GM19240 (cell line): ENCODE measurements around the gene PDE4D.

ENCODE experiments used
- DNase-seq: peaks from one replicate; pipeline ENCODE4 v3.0.0; 2011; ENCODE audit warnings: low spot score; ENCODE audit not compliant: insufficient read length

Gene PDE4D

GRCh38 chr5:59529239-59529638, 364.3 kb downstream of the PDE4D start:
- DNase-seq = no peak

- DNase-seq = no peak
Observed at GRCh38 chr5:59528202-59528862, 365.2 kb downstream of the PDE4D start.

- DNase-seq = no peak
Observed at GRCh38 chr5:59525957-59526356, 367.6 kb downstream of the PDE4D start.

- DNase-seq = no peak
Observed at GRCh38 chr5:59525311-59525710, 368.2 kb downstream of the PDE4D start.

GRCh38 chr5:59522201-59522831, 371.2 kb downstream of the PDE4D start:
- DNase-seq = no peak

GRCh38 chr5:59521476-59521875, 372.1 kb downstream of the PDE4D start:
- DNase-seq = no peak

- DNase-seq = no peak
Observed at GRCh38 chr5:59519338-59519737, 374.2 kb downstream of the PDE4D start.

- DNase-seq = no peak
Observed at GRCh38 chr5:59517926-59518585, 375.5 kb downstream of the PDE4D start.

GRCh38 chr5:59516161-59516560, 377.4 kb downstream of the PDE4D start:
- DNase-seq = no peak

- DNase-seq = no peak
Observed at GRCh38 chr5:59506285-59506877, 387.1 kb downstream of the PDE4D start.

GRCh38 chr5:59504043-59504442, 389.5 kb downstream of the PDE4D start:
- DNase-seq = no peak

- DNase-seq = no peak
Observed at GRCh38 chr5:59503220-59503619, 390.3 kb downstream of the PDE4D start.

GRCh38 chr5:59501316-59501715, 392.2 kb downstream of the PDE4D start:
- DNase-seq = no peak

GRCh38 chr5:59500014-59500413, 393.5 kb downstream of the PDE4D start:
- DNase-seq = no peak

GRCh38 chr5:59497207-59497606, 396.3 kb downstream of the PDE4D start:
- DNase-seq = no peak

GRCh38 chr5:59496524-59497134, 396.9 kb downstream of the PDE4D start:
- no peak for DNase-seq

GRCh38 chr5:59491945-59492344, 401.6 kb downstream of the PDE4D start:
- no peak for DNase-seq

- DNase-seq = no peak
Observed at GRCh38 chr5:59489551-59489950, 404.0 kb downstream of the PDE4D start.

- DNase-seq = no peak
Observed at GRCh38 chr5:59487772-59488729, 405.5 kb downstream of the PDE4D start.

GRCh38 chr5:59487068-59487686, 406.3 kb downstream of the PDE4D start:
- DNase-seq = no peak
